Gastroesophageal sphincter (tissue), 4 donors: ENCODE data around the gene TANK. TPM values are rescaled to one million over a fixed set of nuclear protein-coding genes. Genes with fewer than 3 reads are reported as not detected.

Experiments used
- ATAC-seq: fragments of 150-250 bp; one replicate; pipeline ENCODE4 v1.9.1; 2016; ENCODE audit warnings: mild to moderate bottlenecking, moderate library complexity
- H3K27ac ChIP-seq, 4 donors: fragments of 200-600 bp; sonication (generic) in 3 of 4; 1 replicate in 3 of 4; 2 replicates in 1 of 4; pipeline ENCODE4 v1.5.1; 2016 to 2019
- H3K27me3 ChIP-seq: fragments of 200-600 bp; sonication (generic); one replicate; pipeline ENCODE4 v1.5.1; 2019
- H3K36me3 ChIP-seq, 2 donors: fragments of 200-600 bp; sonication (generic); one replicate each; pipeline ENCODE4 v1.5.1; 2019; ENCODE audit warnings: control low read depth in 1 of 2
- H3K4me1 ChIP-seq, 3 donors: fragments of 200-600 bp; sonication (generic); 1 replicate in 2 of 3; 2 replicates in 1 of 3; pipeline ENCODE4 v1.5.1; 2016 to 2019; ENCODE audit warnings: control low read depth in 2 of 3
- H3K4me3 ChIP-seq, 2 donors: fragments of 200-600 bp; sonication (generic); one replicate each; pipeline ENCODE4 v1.5.1; 2019; ENCODE audit warnings: mild to moderate bottlenecking in 1 of 2, moderate library complexity in 1 of 2
- H3K9me3 ChIP-seq, 3 donors: fragments of 200-600 bp; sonication (generic); one replicate each; pipeline ENCODE4 v1.5.1; 2017 to 2019; ENCODE audit warnings: control low read depth in 2 of 3
- CTCF ChIP-seq, 4 experiments: fragments of 200-600 bp in 2 of 4; fragments of 450-650 bp in 2 of 4; sonication (generic) in 1 of 4; IDR thresholded peaks; one replicate each; pipeline ENCODE4 v1.5.1; 2017 to 2019; ENCODE audit warnings: antibody characterized with exemption in 4 of 4, mild to moderate bottlenecking in 2 of 4, moderate library complexity in 2 of 4
- EP300 ChIP-seq: sonication (generic); formaldehyde crosslinking; IDR thresholded peaks from one replicate; pipeline ENCODE4 v1.6.1; 2017; ENCODE audit warnings: antibody characterized with exemption, mild to moderate bottlenecking
- POLR2A ChIP-seq, 2 donors: fragments of 450-650 bp; IDR thresholded peaks; one replicate each; pipeline ENCODE4 v1.6.1; 2017; ENCODE audit warnings: antibody characterized with exemption in 2 of 2, mild to moderate bottlenecking in 2 of 2, moderate library complexity in 1 of 2
- POLR2AphosphoS5 ChIP-seq: sonication (generic); formaldehyde crosslinking; IDR thresholded peaks from one replicate; pipeline ENCODE4 v1.6.1; 2017; ENCODE audit warnings: antibody characterized with exemption
- WGBS, 2 donors: methylation state at CpG; one replicate each; pipeline ENCODE4 v1.1.5; 2018; ENCODE audit warnings: low coverage in 1 of 2; 5-methylcytosine and 5-hydroxymethylcytosine counted together
- total RNA-seq, 4 donors: library from RNA; depleted of rRNA; stranded (reverse); fragments of >200 nt; gene quantifications; one replicate each; pipeline ENCODE4 v1.1.0, GENCODE V29; 2016

Gene TANK
- total RNA-seq, 4 donors from 2014 or later = 48.3 to 88.2 (median 75.6) TPM

DNA sequence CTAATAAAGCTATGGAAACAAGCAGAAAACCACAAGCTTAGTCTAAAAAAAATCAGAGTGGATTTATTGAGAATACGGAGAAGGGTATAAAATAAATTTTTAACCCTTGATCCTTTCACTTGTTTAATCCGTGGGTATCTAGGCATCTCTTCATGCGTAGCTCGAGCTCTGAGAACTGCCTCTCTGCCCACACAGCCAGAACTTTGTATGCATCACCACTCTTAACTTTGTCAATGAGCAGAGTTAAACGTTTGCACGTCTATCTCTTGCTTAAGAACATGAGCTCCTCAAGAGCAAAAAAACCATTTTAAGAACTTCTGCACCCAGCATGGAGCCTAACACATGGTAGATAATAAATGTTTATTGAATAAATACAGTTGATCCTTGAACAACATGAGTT is 26.9 kb upstream of the TANK start:
- WGBS, 2 donors = 92 to 94% methylated on average over 6 of the region's 6 CpGs
- TF ChIP-seq CTCF (IDR thresholded peaks at IDR 0.05) (no peak), POLR2AphosphoS5 (no peak), EP300 (no peak), POLR2A (IDR thresholded peaks at IDR 0.05) (no peak)
- no peak for ATAC-seq
- H3K4me1 ChIP-seq = peaks cover 0 to 34% (median 0%) of the 10 kb centered on the region in 3 donors
- no peak overlapping the region for H3K4me3 ChIP-seq
- no peak overlapping the region for H3K27ac ChIP-seq
- H3K9me3 ChIP-seq = no peaks in the 10 kb centered on the region
- H3K36me3 ChIP-seq = no peaks in the 10 kb centered on the region
- H3K27me3 ChIP-seq = no peaks in the 10 kb centered on the region

DNA sequence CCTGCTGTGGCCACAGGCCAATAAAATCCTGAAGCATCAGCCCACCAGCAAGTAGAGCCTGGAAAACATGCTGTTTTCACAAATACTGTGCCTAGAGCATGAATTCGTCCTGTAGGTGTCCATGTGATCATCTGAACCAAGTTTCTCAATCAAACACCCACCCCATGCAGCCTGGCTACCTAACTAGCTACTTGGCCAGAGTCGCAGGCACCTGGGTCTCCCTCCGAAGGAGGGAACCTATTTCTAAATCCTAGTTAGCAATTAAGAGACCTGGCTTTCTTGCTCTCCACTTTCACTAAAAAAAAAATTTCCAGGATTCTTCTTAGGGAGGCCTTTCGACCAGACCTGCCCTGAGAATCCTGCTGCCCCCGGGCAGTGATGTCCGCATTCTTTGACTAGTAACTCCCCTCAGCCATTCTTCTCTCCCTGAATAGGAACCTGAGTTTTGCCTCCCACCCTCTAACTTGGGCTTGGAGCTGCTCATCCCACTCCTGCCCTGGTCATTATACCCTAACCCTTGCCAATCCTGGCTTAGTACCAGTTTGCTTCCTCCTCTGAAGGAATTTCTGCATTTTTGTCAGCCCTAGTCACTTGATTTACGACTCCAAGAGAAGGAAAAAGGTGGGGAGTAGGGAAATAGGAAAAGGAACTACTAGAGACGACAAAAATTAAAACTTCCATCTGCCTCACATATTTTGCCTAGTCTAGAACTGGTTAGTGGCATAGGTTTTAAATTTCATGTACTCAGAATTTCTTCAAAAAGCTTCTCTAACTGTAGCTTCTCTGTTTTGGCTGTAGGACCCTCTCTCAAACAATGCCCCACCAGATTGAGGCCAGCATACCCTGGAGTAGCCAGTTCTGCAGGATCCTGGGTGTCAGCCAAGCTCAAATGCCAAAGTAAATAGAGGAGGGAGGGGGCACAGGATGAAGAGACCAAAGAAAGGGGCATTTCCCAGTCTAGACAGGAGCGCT is 25.4 kb upstream of the TANK start:
- Histone ChIP-seq H3K27ac (peak overlapping the region in 1 of 4 donors; percentile 42), H3K27me3 (no peaks in the 10 kb centered on the region), H3K4me3 (no peak overlapping the region), H3K36me3 (no peaks in the 10 kb centered on the region), H3K9me3 (no peaks in the 10 kb centered on the region), H3K4me1 (peaks cover 0 to 39% (median 0%) of the 10 kb centered on the region in 3 donors)
- ATAC-seq = no peak
- TF ChIP-seq EP300 = no peak
- TF ChIP-seq POLR2AphosphoS5 = no peak
- no peak for TF ChIP-seq POLR2A (IDR thresholded peaks at IDR 0.05)
- no peak for TF ChIP-seq CTCF (IDR thresholded peaks at IDR 0.05)
- 63 to 73% methylated on average over 8 to 9 of the region's 9 CpGs for WGBS, 2 donors

- Histone ChIP-seq H3K9me3 (no peaks in the 10 kb centered on the region), H3K4me1 (peaks cover 0 to 42% (median 0%) of the 10 kb centered on the region in 3 donors), H3K27ac (peak overlapping the region in 3 of 4 donors; percentile 39 to 56 (median 54)), H3K27me3 (no peaks in the 10 kb centered on the region), H3K4me3 (no peak overlapping the region), H3K36me3 (no peaks in the 10 kb centered on the region)
- no peak for ATAC-seq
- WGBS, 2 donors = 30 to 40% methylated on average over 4 of the region's 4 CpGs
- TF ChIP-seq CTCF (IDR thresholded peaks at IDR 0.05) (no peak), POLR2A (IDR thresholded peaks at IDR 0.05) (no peak), EP300 (no peak), POLR2AphosphoS5 (no peak)
Observed at GRCh38 chr2:161135951-161136593, 24.2 kb upstream of the TANK start.

- 23 to 28% methylated on average over 4 of the region's 4 CpGs for WGBS, 2 donors
- Histone ChIP-seq H3K27me3 (no peaks in the 10 kb centered on the region), H3K4me3 (peak overlapping the region; percentile 24 to 30)
Observed at GRCh38 chr2:161136696-161137324, 23.4 kb upstream of the TANK start.

GRCh38 chr2:161138429-161138828 is 21.8 kb upstream of the TANK start:
- H3K9me3 ChIP-seq = no peaks in the 10 kb centered on the region
- peak overlapping the region in 1 of 2 donors; percentile 5 for H3K4me3 ChIP-seq
- H3K27me3 ChIP-seq = no peaks in the 10 kb centered on the region
- peaks cover 0 to 42% (median 0%) of the 10 kb centered on the region in 3 donors for H3K4me1 ChIP-seq
- ATAC-seq = no peak
- H3K36me3 ChIP-seq = no peaks in the 10 kb centered on the region
- TF ChIP-seq EP300 = no peak
- no peak for TF ChIP-seq POLR2AphosphoS5
- no peak for TF ChIP-seq CTCF (IDR thresholded peaks at IDR 0.05)
- TF ChIP-seq POLR2A (IDR thresholded peaks at IDR 0.05) = no peak
- H3K27ac ChIP-seq = no peak overlapping the region
- WGBS, 2 donors = 80 to 93% methylated on average over 2 of the region's 2 CpGs

More at GRCh38 chr2:161136696-161137324, 23.4 kb upstream of the TANK start:
- TF ChIP-seq POLR2A (IDR thresholded peaks at IDR 0.05) (peak in 1 of 2 donors; percentile 18), EP300 (no peak), POLR2AphosphoS5 (no peak)
- Histone ChIP-seq H3K4me1 (peaks cover 0 to 42% (median 0%) of the 10 kb centered on the region in 3 donors), H3K9me3 (no peaks in the 10 kb centered on the region), H3K36me3 (no peaks in the 10 kb centered on the region), H3K27ac (peak overlapping the region in 3 of 4 donors; percentile 39 to 56 (median 54))
- ATAC-seq = peak; percentile 74
